GM13977 (cell line): ENCODE results near the gene GPRC5C.
A peak's percentile ranks its signal among the peaks of the same experiment; 100 is the strongest.

ENCODE experiments used
- DNase-seq: peaks from one replicate; pipeline ENCODE4 v3.0.0; 2012; ENCODE audit warnings: low spot score
- in situ Hi-C: fragments of 300-500 bp; cut with MboI; formaldehyde crosslinking; loops from one replicate; pipeline ENCODE4 v1.12.0; 2022; ENCODE audit warnings: low sequenced_read_pairs, low pct_unique_long_range_greater_than_20kb, mixed read lengths, inconsistent platforms; ENCODE audit not compliant: unreplicated experiment
- TF ChIP-seq, protein P1 (sequence below): IDR thresholded peaks from 2 replicates; pipeline ENCODE4 v1.5.1; 2012; ENCODE audit warnings: mild to moderate bottlenecking, control low read depth; ENCODE audit not compliant: insufficient read depth; ENCODE audit errors: extremely low read depth, missing control alignments

GPRC5C gene

DNA sequence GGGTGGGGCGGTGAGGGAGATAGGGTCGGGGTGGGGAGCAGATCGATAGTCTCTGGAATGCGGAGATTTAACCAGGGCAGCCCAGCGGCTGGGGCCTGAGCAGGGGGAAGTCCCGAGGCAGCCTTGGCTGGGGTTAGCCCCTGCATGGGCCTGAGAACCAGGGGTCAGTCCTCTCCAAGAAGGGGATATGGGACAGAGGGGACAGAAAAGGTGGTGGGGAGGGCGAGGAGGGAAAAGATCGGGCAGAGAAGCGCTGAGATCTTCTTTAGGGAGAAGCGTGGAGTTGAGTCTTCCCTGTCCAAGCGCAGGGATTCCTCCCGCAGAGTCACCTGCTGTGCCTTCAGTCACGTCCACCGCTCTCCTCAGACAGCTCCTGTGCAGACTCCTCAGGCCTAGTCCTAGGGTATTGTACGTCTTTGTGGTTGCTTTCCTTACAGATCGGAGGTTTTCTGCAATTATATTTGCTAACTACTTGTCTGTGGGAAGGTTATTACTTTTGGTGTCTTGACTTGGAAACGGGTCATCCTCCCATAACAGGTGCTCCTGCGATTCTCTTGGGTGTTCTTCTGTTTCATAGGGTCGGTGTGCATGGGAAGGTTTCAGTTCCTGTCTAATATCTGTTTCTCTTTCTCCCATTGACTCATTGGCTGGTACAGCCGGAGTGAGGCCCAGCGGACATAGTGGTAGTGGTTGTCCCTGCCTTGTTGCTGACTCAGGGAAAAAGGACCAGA is 35.5 kb downstream of the GPRC5C start:
- TF ChIP-seq, protein P1, sequence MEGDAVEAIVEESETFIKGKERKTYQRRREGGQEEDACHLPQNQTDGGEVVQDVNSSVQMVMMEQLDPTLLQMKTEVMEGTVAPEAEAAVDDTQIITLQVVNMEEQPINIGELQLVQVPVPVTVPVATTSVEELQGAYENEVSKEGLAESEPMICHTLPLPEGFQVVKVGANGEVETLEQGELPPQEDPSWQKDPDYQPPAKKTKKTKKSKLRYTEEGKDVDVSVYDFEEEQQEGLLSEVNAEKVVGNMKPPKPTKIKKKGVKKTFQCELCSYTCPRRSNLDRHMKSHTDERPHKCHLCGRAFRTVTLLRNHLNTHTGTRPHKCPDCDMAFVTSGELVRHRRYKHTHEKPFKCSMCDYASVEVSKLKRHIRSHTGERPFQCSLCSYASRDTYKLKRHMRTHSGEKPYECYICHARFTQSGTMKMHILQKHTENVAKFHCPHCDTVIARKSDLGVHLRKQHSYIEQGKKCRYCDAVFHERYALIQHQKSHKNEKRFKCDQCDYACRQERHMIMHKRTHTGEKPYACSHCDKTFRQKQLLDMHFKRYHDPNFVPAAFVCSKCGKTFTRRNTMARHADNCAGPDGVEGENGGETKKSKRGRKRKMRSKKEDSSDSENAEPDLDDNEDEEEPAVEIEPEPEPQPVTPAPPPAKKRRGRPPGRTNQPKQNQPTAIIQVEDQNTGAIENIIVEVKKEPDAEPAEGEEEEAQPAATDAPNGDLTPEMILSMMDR = no peak
- peak; percentile 80 for DNase-seq
- in situ Hi-C loops = no loop called here

DNA sequence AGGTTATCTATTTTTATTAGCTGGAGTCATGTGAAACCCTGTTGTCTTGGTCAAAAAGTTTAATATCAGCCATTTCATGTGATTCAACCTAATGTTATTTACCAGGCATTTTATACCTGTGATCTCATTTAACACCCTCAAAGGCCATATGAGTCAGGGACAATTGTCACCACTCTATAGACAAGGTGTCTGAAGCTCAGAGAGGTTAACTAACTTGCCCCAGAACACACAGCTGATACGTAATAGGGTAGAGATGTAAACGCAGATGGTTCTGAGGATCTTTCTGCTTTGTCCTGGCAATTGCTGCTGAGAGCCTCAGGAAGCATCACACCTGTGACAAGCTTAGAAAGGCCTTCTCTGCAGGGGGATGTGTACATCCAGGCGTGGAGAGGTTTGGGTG is 39.5 kb downstream of the GPRC5C start:
- TF ChIP-seq, protein P1 = no peak
- no peak for DNase-seq
- in situ Hi-C loops = no loop called here

DNA sequence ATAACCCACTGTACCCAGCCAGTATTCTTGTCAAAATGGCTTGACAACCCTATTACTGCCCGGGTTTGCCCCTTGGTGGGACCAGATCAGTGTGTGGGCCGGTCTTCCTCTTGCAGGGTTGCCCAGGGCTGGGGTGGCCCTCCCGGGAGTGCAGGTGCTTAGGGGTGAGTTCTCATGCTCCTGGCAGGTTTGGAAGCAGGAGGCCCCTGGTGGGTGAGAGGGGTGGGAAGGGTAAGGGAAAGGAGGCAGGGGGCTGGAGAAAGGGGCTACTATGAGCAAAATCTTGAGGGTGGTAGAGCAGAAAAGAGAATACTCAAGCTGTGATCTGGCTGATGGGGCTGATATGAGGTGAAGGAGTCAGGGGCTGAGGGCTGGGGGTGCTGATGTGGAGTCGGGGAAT is 41.0 kb downstream of the GPRC5C start:
- DNase-seq = no peak
- TF ChIP-seq, protein P1 = no peak
- in situ Hi-C loops = no loop called here

DNA sequence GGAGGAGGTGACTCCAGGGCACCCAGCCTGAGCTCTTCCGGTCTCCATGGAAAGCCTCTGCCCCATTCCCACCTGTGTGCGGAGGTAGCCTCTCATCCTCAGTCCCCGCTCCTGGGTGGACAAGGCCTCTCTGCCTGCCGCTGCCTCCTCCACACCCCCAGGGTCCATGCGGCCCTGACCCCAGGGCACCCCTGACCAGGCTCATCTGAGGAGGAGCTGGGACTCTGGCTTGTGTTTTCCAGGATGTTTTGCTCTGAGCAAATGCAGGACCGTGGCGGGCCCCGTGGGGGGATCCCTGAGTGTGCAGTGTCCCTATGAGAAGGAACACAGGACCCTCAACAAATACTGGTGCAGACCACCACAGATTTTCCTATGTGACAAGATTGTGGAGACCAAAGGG is 41.4 kb downstream of the GPRC5C start:
- in situ Hi-C loops = no loop called here
- TF ChIP-seq, protein P1 = no peak
- no peak for DNase-seq

DNA sequence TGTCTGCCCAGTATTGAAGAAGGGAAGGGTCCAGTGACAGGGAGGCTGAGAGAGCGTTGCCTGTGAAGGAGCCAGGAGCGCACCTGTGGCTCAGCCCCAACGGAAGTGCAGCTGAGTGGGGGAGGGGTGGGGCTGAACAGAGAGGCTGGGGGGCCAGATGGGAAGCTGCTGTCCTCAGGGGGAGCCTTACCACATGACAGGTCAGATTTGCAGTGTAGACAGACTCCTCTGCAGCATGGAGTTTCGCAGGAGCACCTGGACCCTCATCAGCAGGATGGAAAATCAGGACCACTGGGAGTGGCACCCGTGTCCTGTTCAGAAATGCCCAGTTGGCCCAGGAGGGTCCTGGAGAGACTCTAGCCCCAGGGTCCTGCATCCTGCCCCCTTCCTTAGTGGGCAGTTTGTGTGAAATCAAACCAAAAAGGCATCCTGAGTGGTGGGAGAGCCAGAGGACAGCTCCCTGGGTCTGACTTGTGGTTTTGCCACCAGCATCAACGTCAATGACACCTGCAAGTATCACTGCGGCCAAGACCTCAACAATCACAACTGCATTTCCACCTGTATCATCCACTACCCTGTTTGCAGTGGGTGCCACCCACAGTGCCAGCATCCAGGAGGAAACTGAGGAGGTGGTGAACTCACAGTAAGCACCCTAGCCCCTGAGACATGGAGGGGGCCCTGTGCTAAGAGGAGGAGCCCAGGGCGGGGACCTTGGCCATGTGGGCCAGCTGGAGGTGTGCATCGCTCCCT is 42.3 kb downstream of the GPRC5C start:
- in situ Hi-C loops = no loop called here
- TF ChIP-seq, protein P1 = no peak
- DNase-seq = no peak

DNA sequence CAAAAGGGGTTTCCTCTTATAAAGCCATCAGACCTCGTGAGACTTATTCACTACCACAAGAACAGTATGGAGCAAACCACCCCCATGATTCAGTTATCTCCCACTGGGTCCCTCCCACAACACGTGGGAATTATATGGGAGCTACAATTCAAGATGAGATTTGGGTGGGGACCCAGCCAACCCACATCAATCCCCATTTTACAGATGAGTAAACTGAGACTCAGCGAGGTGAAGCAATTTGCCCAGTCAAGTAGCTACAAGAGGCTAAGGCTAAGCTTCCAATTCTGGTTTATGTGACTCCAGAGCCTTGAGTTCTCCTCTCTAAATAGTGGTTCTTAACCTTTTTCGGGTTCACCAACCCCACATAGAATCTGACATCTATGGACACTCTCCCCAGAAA is 43.3 kb downstream of the GPRC5C start:
- DNase-seq = no peak
- TF ChIP-seq, protein P1 = no peak
- in situ Hi-C loops = no loop called here
